ENCODE results near the gene SLC49A4. TPM values are rescaled to one million over a fixed set of nuclear protein-coding genes. Genes with fewer than 3 reads are reported as not detected.
"Not testable (repeated sequence)": the region's sequence is repeated elsewhere in the genome, so short reads cannot be mapped to it uniquely, and the experiment has no call there.

The SLC49A4 gene
- 5.9 TPM for total RNA-seq

GRCh38 chr3:122794779-122795673 is at the start of gene SLC49A4:
Gene SLC49A4, plus strand, starts transcription at chr3:122795069. Its CDS starts 124 bp downstream, at chr3:122795193.
- DNase-seq (ENCODE audit: low spot score): peak; percentile 87
- peak; percentile 90 for ATAC-seq

- ATAC-seq: no peak
- DNase-seq (ENCODE audit: low spot score): no peak
These were observed 49.4 kb upstream of the SLC49A4 start for GRCh38 chr3:122745369-122746021.

GRCh38 chr3:122747295-122747694 is 47.6 kb upstream of the SLC49A4 start:
- DNase-seq (ENCODE audit: low spot score): not testable (repeated sequence)

DNA sequence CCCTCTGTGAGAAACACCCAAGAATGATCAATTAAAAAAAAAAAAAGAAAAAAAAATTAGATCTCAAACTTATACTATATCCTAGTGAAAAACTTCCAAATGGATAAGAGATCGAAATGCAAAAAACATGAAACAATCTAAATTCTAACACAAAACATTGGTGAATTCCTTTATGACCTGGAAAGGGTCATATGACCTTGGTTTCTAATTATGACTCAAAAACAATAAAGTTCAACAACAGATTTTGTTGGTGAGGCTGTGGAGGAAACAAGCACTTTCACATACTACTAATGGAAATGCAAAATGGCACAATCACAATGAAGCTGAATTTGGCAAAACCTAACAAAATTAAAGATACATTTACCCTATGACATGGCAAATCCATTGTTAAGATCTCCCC is 46.5 kb upstream of the SLC49A4 start:
- ATAC-seq (no peak), DNase-seq (ENCODE audit: low spot score) (no peak)

More at GRCh38 chr3:122747295-122747694, 47.6 kb upstream of the SLC49A4 start:
- ATAC-seq: not testable (repeated sequence)

- DNase-seq (ENCODE audit: low spot score) (no peak), ATAC-seq (peak; percentile 79)
These were observed 39.9 kb upstream of the SLC49A4 start for GRCh38 chr3:122754929-122755328.

GRCh38 chr3:122755491-122755890 is 39.4 kb upstream of the SLC49A4 start:
- DNase-seq (ENCODE audit: low spot score) (no peak), ATAC-seq (no peak)

- no peak for DNase-seq (ENCODE audit: low spot score)
- ATAC-seq: peak; percentile 49
These were observed 35.9 kb upstream of the SLC49A4 start for GRCh38 chr3:122758877-122759560.

GRCh38 chr3:122760453-122761271 is 34.2 kb upstream of the SLC49A4 start:
- ATAC-seq: no peak

DNA sequence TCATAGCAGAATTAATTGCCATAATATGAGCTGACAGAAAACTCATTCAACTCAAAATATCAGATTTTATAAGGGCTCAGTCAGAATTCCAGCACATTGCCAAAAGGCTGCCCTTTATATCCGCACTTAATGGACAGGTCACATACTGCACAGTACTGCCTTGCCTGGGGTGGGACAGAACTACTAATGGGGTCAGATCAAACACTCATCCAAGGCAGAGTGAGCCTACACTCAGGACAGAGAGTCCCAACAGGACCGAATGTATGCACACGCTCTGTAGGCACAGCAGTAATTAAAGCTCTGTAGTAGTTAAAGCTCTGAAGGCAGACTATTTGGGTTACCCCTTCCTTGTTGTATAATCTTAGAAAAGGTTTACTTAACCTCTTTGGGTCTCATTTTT is 28.4 kb upstream of the SLC49A4 start:
- DNase-seq (ENCODE audit: low spot score) (no peak), ATAC-seq (no peak)

More at GRCh38 chr3:122760453-122761271, 34.2 kb upstream of the SLC49A4 start:
- no peak for DNase-seq (ENCODE audit: low spot score)

GRCh38 chr3:122767540-122768372 is 27.1 kb upstream of the SLC49A4 start:
- ATAC-seq: peak; percentile 42
- no peak for DNase-seq (ENCODE audit: low spot score)

GRCh38 chr3:122770521-122771202 is 24.2 kb upstream of the SLC49A4 start:
- ATAC-seq: no peak
- no peak for DNase-seq (ENCODE audit: low spot score)

GRCh38 chr3:122772827-122773226 is 22.0 kb upstream of the SLC49A4 start:
- no peak for ATAC-seq
- no peak for DNase-seq (ENCODE audit: low spot score)

DNA sequence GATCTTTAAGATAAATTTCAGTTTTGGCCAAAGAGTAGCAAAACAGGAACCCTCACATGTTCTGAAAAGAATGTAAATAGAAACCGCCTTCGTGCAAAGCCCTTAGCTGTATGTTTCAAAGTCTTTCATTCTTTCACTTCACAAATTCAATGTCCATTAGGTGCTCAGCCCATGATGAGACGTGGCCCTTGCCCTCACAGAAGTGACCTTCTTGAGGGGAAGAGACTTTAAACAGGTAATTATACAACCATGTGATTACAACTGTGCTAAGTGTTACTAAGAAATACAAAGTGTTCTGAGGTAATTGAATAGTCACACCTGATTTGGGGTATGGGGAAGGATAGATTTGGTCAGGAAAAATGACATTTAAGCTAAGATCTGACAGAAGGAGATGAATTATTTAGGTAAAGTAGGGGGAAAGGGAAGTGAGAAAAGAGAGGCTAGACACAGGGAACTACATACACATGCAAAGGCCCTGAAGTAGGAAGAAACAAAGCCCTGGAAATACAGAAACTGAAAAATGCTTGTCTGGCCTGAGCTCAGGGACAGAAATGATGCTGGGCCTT is 20.8 kb upstream of the SLC49A4 start:
- DNase-seq (ENCODE audit: low spot score) (no peak), ATAC-seq (peak; percentile 15)

DNA sequence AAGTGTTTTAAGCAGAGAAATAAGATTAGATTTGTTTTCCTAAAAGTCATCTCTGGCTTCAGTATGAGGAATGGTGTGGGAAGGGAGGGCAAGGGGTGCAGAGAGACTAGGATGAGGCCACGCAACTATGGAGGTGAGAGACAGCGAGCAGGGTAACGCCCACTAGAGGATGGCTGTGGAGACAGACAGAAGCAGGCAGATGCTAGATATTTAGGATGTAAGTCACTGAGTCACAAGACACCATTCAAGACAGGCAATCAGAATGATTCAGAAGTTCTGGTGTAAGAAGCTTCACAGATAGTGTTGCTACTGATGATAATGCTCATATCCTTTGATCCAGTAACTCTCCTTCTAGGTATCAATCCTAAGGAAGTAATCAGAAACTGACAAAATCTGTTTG is 20.3 kb upstream of the SLC49A4 start:
- DNase-seq (ENCODE audit: low spot score): no peak
- ATAC-seq: no peak

DNA sequence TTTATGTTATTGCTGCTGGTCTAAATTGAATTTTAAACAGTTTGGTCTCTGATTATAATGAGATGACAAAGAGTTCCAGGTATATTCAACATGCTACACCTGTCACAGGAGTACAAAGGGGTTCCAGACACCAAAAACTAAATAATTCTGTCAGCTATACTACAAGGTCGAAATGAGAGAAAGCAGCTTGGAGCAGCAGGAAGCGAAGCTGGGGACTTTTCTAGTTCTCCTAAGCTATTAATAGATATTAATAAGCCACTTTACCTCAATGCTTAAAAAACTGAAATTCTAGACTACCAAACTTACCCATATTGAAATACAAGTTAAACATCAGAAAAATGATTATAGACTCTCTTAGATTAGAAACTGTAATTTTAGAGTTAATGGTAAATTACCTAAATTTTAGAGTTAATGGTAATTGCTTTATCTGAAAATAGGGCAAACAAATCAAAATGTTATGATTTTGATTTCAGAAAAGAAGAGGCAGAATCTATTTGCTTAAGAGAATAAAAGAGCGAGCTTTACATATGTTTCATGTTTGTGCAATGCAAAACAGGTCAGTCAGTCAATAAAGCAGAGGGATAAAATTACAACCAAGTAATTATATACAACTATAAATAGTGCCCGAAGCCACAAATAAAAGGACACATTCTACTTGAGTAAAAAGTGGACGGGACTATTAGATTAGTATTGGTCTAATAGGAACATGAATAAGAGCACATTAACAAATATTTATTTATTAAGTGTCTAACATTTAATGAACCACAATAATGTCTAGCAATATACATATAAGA is 18.0 kb upstream of the SLC49A4 start:
- ATAC-seq (no peak), DNase-seq (ENCODE audit: low spot score) (no peak)

GRCh38 chr3:122777563-122777962 is 17.3 kb upstream of the SLC49A4 start:
- no peak for ATAC-seq
- no peak for DNase-seq (ENCODE audit: low spot score)

DNA sequence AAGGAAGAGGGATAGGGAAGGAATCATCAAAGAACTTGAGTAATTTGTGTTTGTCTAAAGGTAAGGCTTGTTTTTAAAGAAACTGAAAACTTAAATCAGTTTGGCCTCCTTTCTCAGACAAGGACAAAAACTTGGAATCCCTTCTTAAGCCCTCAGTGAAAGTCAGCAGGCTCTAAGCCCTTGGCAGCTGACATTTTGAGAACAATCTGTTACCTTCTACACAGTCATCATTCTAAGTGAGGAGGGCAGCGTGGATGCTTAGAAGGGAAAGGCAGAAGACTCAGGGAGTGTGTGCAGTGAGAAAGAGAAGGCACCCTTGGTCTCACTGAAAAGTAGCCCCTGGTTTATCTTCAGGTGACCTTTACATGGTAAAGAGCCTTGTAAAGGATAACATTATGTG is 12.1 kb upstream of the SLC49A4 start:
- no peak for DNase-seq (ENCODE audit: low spot score)
- ATAC-seq: no peak

DNA sequence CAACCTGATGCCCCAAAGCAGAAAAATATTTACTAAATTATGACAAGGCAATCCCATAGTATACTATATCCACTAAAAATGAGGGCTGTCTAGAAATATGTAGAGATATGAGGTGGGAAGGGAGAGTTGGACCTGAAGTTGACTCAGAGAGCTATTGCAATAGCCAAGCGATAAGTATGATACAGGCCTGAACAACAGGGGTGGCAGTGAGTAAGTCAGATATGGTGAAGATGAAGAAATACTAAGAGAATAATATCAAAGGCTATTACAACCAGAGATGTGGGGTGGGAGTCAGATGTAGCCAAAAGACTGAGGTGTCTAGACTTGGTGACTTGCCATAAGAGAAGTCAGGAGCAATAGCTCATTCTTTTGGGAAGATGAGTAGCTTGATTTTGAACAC is 10.4 kb upstream of the SLC49A4 start:
- no peak for ATAC-seq

More for the DNA sequence above, 10.4 kb upstream of the SLC49A4 start:
- DNase-seq (ENCODE audit: low spot score): no peak

All from left lobe of liver (tissue), 2 donors.